HCT116 (cell line): ENCODE results near the gene SPACA9. TPM values are rescaled to one million over a fixed set of nuclear protein-coding genes. Genes with fewer than 3 reads are reported as not detected.

ENCODE experiments used
- ATAC-seq: fragments of 200-7000 bp; cut with Tn5 transposase; 2 replicates; pipeline ENCODE4 v1.9.1; 2020; ENCODE audit warnings: mild to moderate bottlenecking, moderate library complexity
- BruUV-seq: library from RNA; stranded (reverse); fragments of 400-500 nt; replicated peaks from 2 replicates; lab custom pipeline; 2021; lab: Mats Ljungman, UMichigan
- CTCF ChIA-PET: fragments of 300-600 bp; sonication (Branson Sonifier 250); formaldehyde crosslinking; loops from one replicate; lab custom pipeline; 2021; ENCODE audit warnings: antibody characterized with exemption; lab: Charles Lee
- POLR2A ChIA-PET: fragments of 300-600, 350-600 bp; sonication (Branson Sonifier 250); formaldehyde crosslinking; loops from one replicate; lab custom pipeline; 2021; ENCODE audit warnings: antibody characterized with exemption; lab: Charles Lee
- RAD21 ChIA-PET, 2 experiments: fragments of 300-600 bp; sonication (Branson Sonifier 250); formaldehyde crosslinking; loops; one replicate each; lab custom pipeline; 2023; ENCODE audit warnings: low total read pairs in 2 of 2; ENCODE audit not compliant: uncharacterized antibody in 2 of 2, unreplicated experiment in 2 of 2, low non-redundant PET in 1 of 2; lab: Charles Lee
- DNase-seq: peaks from one replicate; pipeline ENCODE4 v3.0.0-alpha.2; 2010; ENCODE audit warnings: low read depth, low spot score
- H2AFZ ChIP-seq: fragments of 200-600 bp; shearing (Covaris generic), sonication (generic); 2 replicates; pipeline ENCODE4 v1.6.1; 2017; ENCODE audit warnings: low read depth, mixed run types, mixed read lengths, antibody characterized with exemption, low read length; ENCODE audit not compliant: poor library complexity, severe bottlenecking
- H3K27ac ChIP-seq: 2 replicates; pipeline ENCODE4 v1.5.1; 2012; ENCODE audit warnings: low read depth, low read length
- H3K27me3 ChIP-seq: fragments of 200-600 bp; sonication (generic); 2 replicates; pipeline ENCODE4 v1.6.1; 2016; ENCODE audit warnings: mixed run types, low read length, mixed read lengths; ENCODE audit not compliant: insufficient read depth
- H3K36me3 ChIP-seq, 2 experiments: fragments of 200-500 bp in 1 of 2; fragments of 200-600 bp in 1 of 2; sonication (Bioruptor generic) in 1 of 2; sonication (generic) in 1 of 2; 2 replicates each; pipeline versions ENCODE4 v1.5.1 to v1.6.1; 2014 to 2016; ENCODE audit warnings: low read length in 2 of 2, inconsistent platforms in 1 of 2, mixed read lengths in 1 of 2, mixed run types in 1 of 2; ENCODE audit not compliant: insufficient read depth in 2 of 2, control insufficient read depth in 1 of 2
- H3K4me1 ChIP-seq, 2 experiments: fragments of 200-600 bp in 1 of 2; sonication (generic) in 1 of 2; 2 replicates each; pipeline versions ENCODE4 v1.5.1 to v1.6.1; 2012 to 2017; ENCODE audit warnings: low read length in 2 of 2, inconsistent platforms in 1 of 2, mild to moderate bottlenecking in 1 of 2, mixed read lengths in 1 of 2, mixed run types in 1 of 2, moderate library complexity in 1 of 2; ENCODE audit not compliant: insufficient read depth in 2 of 2, control insufficient read depth in 1 of 2
- H3K4me2 ChIP-seq: fragments of 200-600 bp; sonication (generic); 2 replicates; pipeline ENCODE4 v1.6.1; 2017; ENCODE audit warnings: mixed run types, low read length, mixed read lengths
- H3K4me3 ChIP-seq, 2 experiments: fragments of 200-600 bp in 1 of 2; sonication (generic) in 1 of 2; replicated peaks in 1 of 2; 2 replicates each; pipeline ENCODE4 v1.5.1; 2011 to 2016; ENCODE audit warnings: low read length in 2 of 2, control low read depth in 1 of 2, low read depth in 1 of 2, mild to moderate bottlenecking in 1 of 2, mixed read lengths in 1 of 2, mixed run types in 1 of 2
- H3K79me2 ChIP-seq: fragments of 200-600 bp; sonication (generic); 2 replicates; pipeline ENCODE4 v1.6.1; 2017; ENCODE audit warnings: mild to moderate bottlenecking, mixed run types, low read length, moderate library complexity, mixed read lengths; ENCODE audit not compliant: insufficient read depth
- H3K9ac ChIP-seq: fragments of 200-600 bp; sonication (generic); 2 replicates; pipeline ENCODE4 v1.6.1; 2016; ENCODE audit warnings: low read length, mixed read lengths
- H3K9me2 ChIP-seq: fragments of 200-600 bp; sonication (generic), shearing (Covaris generic); 2 replicates; pipeline ENCODE4 v1.6.1; 2017; ENCODE audit warnings: mixed run types, mild to moderate bottlenecking, moderate library complexity; ENCODE audit not compliant: insufficient read depth
- H3K9me3 ChIP-seq, 2 experiments: fragments of 200-500 bp in 1 of 2; fragments of 200-600 bp in 1 of 2; sonication (Bioruptor generic) in 1 of 2; sonication (generic) in 1 of 2; 2 replicates each; pipeline ENCODE4 v1.6.1; 2014 to 2017; ENCODE audit warnings: low read length in 2 of 2, mixed read lengths in 2 of 2, inconsistent platforms in 1 of 2, low read depth in 1 of 2, mild to moderate bottlenecking in 1 of 2, mixed run types in 1 of 2, moderate library complexity in 1 of 2; ENCODE audit not compliant: control insufficient read depth in 1 of 2, insufficient read depth in 1 of 2
- H4K20me1 ChIP-seq: fragments of 200-600 bp; sonication (generic), shearing (Covaris generic); 2 replicates; pipeline ENCODE4 v1.6.1; 2017; ENCODE audit warnings: mixed run types, mild to moderate bottlenecking, moderate library complexity; ENCODE audit not compliant: insufficient read depth
- CEBPB ChIP-seq: IDR thresholded peaks from 2 replicates; pipeline ENCODE4 v1.6.1; 2012; ENCODE audit warnings: low read depth
- CTCF ChIP-seq, 3 experiments: fragments of 200-600 bp in 1 of 3; sonication (generic) in 1 of 3; IDR thresholded peaks in 2 of 3; conservative IDR thresholded peaks in 1 of 3; 2 replicates each; pipeline ENCODE4 v1.5.1; 2012 to 2017; ENCODE audit warnings: low read depth in 2 of 3, low read length in 2 of 3, antibody characterized with exemption in 1 of 3, borderline replicate concordance in 1 of 3, control low read depth in 1 of 3, mild to moderate bottlenecking in 1 of 3, mixed read lengths in 1 of 3, mixed run types in 1 of 3, moderate library complexity in 1 of 3; ENCODE audit not compliant: insufficient read depth in 1 of 3
- EGR1 ChIP-seq: IDR thresholded peaks from 2 replicates; pipeline ENCODE4 v1.6.1; 2012; ENCODE audit warnings: low read depth
- ELF1 ChIP-seq: IDR thresholded peaks from 2 replicates; pipeline ENCODE4 v1.6.1; 2012; ENCODE audit warnings: low read depth, borderline replicate concordance
- EZH2 ChIP-seq: fragments of 200-600 bp; sonication (generic); IDR thresholded peaks from 2 replicates; pipeline ENCODE4 v1.6.1; 2017; ENCODE audit warnings: antibody characterized with exemption, mixed run types
- EZH2phosphoT487 ChIP-seq: fragments of 200-600 bp; IDR thresholded peaks from 2 replicates; pipeline ENCODE4 v1.6.1; 2018; ENCODE audit warnings: antibody characterized with exemption, borderline replicate concordance
- FOSL1 ChIP-seq: IDR thresholded peaks from 2 replicates; pipeline ENCODE4 v1.6.1; 2012; ENCODE audit warnings: low read depth
- JUND ChIP-seq: IDR thresholded peaks from 2 replicates; pipeline ENCODE4 v1.6.1; 2012
- POLR2A ChIP-seq: IDR thresholded peaks from 2 replicates; pipeline ENCODE4 v1.7.0; 2011; ENCODE audit warnings: borderline replicate concordance; ENCODE audit not compliant: insufficient read depth, insufficient read length; ENCODE audit errors: extremely low read depth
- POLR2AphosphoS5 ChIP-seq: IDR thresholded peaks from 2 replicates; pipeline ENCODE4 v1.6.1; 2011; ENCODE audit warnings: mild to moderate bottlenecking, low read depth, low read length, moderate library complexity
- RAD21 ChIP-seq: IDR thresholded peaks from 2 replicates; pipeline ENCODE4 v1.6.1; 2012; ENCODE audit warnings: low read depth, mild to moderate bottlenecking
- SP1 ChIP-seq: IDR thresholded peaks from 2 replicates; pipeline ENCODE4 v1.6.1; 2012; ENCODE audit warnings: low read depth
- SRF ChIP-seq: IDR thresholded peaks from 2 replicates; pipeline ENCODE4 v1.6.1; 2012; ENCODE audit warnings: low read depth
- TCF7L2 ChIP-seq: IDR thresholded peaks from 2 replicates; pipeline ENCODE4 v1.7.0; 2011; ENCODE audit warnings: borderline replicate concordance, inconsistent platforms; ENCODE audit not compliant: insufficient read depth, insufficient read length; ENCODE audit errors: extremely low read depth
- YY1 ChIP-seq: IDR thresholded peaks from 2 replicates; pipeline ENCODE4 v1.6.1; 2011; ENCODE audit warnings: low read length, low read depth, moderate library complexity, mild to moderate bottlenecking; ENCODE audit not compliant: insufficient replicate concordance; ENCODE audit errors: extremely low read depth
- ZFX ChIP-seq: fragments of 450-650 bp; IDR thresholded peaks from 2 replicates; pipeline ENCODE4 v1.6.1; 2017
- intact Hi-C: fragments of 100-400 bp; cut with micrococcal nuclease; formaldehyde crosslinking; loops from 2 replicates; pipeline ENCODE4 v1.10.0; 2022
- total RNA-seq: library from RNA; stranded (reverse); gene quantifications from one replicate; pipeline ENCODE4 v1.2.1, GENCODE V29; 2021; ENCODE audit not compliant: unreplicated experiment
- TF ChIP-seq, protein P1 (sequence below): IDR thresholded peaks from 2 replicates; pipeline ENCODE4 v1.6.1; 2012
- TF ChIP-seq, protein P2 (sequence below): IDR thresholded peaks from 2 replicates; pipeline ENCODE4 v1.6.1; 2012

Gene SPACA9
- total RNA-seq, 1 experiment from 2014 or later, result 8.0 TPM

- BruUV-seq, result no TSS peak
- Histone ChIP-seq H4K20me1 (no peaks in the 10 kb centered on the region), H3K9me2 (no peaks in the 10 kb centered on the region), H3K27me3 (no peaks in the 10 kb centered on the region), H3K79me2 (no peaks in the 10 kb centered on the region), H3K9me3 (no peaks in the 10 kb centered on the region), H3K27ac (no peak overlapping the region), H3K4me2 (no peak overlapping the region), H3K4me1 (peaks cover 0 to 7% of the 10 kb centered on the region in 2 experiments; a peak in 1 of 4 replicates), H3K36me3 (no peaks in the 10 kb centered on the region), H3K9ac (no peak overlapping the region), H2AFZ (no peak overlapping the region), H3K4me3 (no peak overlapping the region)
- ChIA-PET CTCF (no interaction called here), POLR2A (no interaction called here), RAD21 (no interaction called here)
- intact Hi-C loops, result no loop called here
- DNase-seq, result no peak
- no peak for ATAC-seq
- TF ChIP-seq ELF1 (no peak), EZH2phosphoT487 (no peak), SRF (no peak)
Observed at GRCh38 chr9:132885720-132886333, 7.1 kb downstream of the SPACA9 start.

DNA sequence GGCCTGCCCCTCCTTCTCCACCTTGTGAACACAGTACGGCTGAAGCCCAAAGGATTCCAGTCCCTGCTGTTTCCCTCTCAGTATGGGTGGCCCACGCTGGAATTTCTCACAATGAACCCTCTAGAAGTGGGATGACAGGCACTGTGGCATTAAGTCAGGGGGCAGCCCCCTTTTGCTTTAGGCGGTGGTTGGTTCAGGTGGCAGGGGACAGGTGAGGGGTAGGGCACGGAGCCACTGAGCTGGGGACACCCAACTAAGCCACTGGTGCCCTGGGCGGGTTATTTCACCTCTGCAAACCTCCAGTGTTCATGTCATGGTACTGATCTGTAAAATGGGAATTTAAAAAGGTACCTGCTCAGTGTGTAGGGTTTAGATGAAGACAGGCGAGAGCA lies 7.6 kb downstream of the SPACA9 start:
- ATAC-seq, result no peak
- Histone ChIP-seq H3K9me2 (no peaks in the 10 kb centered on the region), H3K27me3 (no peaks in the 10 kb centered on the region), H3K4me3 (no peak overlapping the region), H3K27ac (no peak overlapping the region), H3K9me3 (no peaks in the 10 kb centered on the region), H2AFZ (no peak overlapping the region), H3K4me2 (no peak overlapping the region), H3K9ac (no peak overlapping the region), H3K4me1 (peaks cover 0 to 7% of the 10 kb centered on the region in 2 experiments; a peak in 1 of 4 replicates), H3K36me3 (no peaks in the 10 kb centered on the region), H3K79me2 (no peaks in the 10 kb centered on the region), H4K20me1 (no peaks in the 10 kb centered on the region)
- intact Hi-C loops, result no loop called here
- DNase-seq, result no peak
- POLR2A ChIA-PET, result no interaction called here
- RAD21 ChIA-PET, result no interaction called here
- CTCF ChIA-PET, result interaction anchor here (0.6 kb wide), 1 partner anchor 74 kb away, joined by 3 read pairs; no protein-coding TSS in a partner anchor
- no TSS peak for BruUV-seq
- no peak for TF ChIP-seq RAD21
- no peak for TF ChIP-seq POLR2A
- TF ChIP-seq CEBPB, result no peak
- TF ChIP-seq SRF, result no peak
- no peak for TF ChIP-seq TCF7L2
- TF ChIP-seq, protein P1, sequence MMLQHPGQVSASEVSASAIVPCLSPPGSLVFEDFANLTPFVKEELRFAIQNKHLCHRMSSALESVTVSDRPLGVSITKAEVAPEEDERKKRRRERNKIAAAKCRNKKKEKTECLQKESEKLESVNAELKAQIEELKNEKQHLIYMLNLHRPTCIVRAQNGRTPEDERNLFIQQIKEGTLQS, result no peak
- no peak for TF ChIP-seq POLR2AphosphoS5
- no peak for TF ChIP-seq FOSL1
- TF ChIP-seq EZH2, result no peak
- TF ChIP-seq ELF1, result no peak
- TF ChIP-seq, protein P2, sequence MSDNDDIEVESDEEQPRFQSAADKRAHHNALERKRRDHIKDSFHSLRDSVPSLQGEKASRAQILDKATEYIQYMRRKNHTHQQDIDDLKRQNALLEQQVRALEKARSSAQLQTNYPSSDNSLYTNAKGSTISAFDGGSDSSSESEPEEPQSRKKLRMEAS, result no peak
- no peak for TF ChIP-seq YY1
- TF ChIP-seq ZFX, result no peak
- no peak for TF ChIP-seq JUND
- no peak for TF ChIP-seq SP1
- TF ChIP-seq CTCF (IDR thresholded peaks at IDR 0.05 in 2 of 3, conservative IDR thresholded peaks at IDR 0.05 in 1 of 3; ENCODE audit: borderline replicate concordance in 1 of 3, insufficient read depth in 1 of 3, low read depth in 2 of 3, low read length in 2 of 3), result no peak
- TF ChIP-seq EGR1, result no peak
